Peyer's patch (tissue), 4 donors: ENCODE data around the gene SCAMP3.
"Not testable (repeated sequence)": the region's sequence is repeated elsewhere in the genome, so short reads cannot be mapped to it uniquely, and the experiment has no call there.

ENCODE experiments used
- POLR2A ChIP-seq, 2 donors: fragments of 450-650 bp; IDR thresholded peaks; one replicate each; pipeline ENCODE4 v1.5.1; 2017; ENCODE audit warnings: antibody characterized with exemption in 2 of 2, mild to moderate bottlenecking in 2 of 2, moderate library complexity in 2 of 2
- TF ChIP-seq, protein P1 (sequence below), 6 experiments: fragments of 450-650 bp in 4 of 6; fragments of 200-600 bp in 2 of 6; sonication (generic) in 1 of 6; IDR thresholded peaks; one replicate each; pipeline ENCODE4 v1.5.1; 2017 to 2019; ENCODE audit warnings: antibody characterized with exemption in 6 of 6, mild to moderate bottlenecking in 3 of 6, moderate library complexity in 1 of 6

- TF ChIP-seq POLR2A (IDR thresholded peaks at IDR 0.05) = not testable (repeated sequence)
- TF ChIP-seq, protein P1, sequence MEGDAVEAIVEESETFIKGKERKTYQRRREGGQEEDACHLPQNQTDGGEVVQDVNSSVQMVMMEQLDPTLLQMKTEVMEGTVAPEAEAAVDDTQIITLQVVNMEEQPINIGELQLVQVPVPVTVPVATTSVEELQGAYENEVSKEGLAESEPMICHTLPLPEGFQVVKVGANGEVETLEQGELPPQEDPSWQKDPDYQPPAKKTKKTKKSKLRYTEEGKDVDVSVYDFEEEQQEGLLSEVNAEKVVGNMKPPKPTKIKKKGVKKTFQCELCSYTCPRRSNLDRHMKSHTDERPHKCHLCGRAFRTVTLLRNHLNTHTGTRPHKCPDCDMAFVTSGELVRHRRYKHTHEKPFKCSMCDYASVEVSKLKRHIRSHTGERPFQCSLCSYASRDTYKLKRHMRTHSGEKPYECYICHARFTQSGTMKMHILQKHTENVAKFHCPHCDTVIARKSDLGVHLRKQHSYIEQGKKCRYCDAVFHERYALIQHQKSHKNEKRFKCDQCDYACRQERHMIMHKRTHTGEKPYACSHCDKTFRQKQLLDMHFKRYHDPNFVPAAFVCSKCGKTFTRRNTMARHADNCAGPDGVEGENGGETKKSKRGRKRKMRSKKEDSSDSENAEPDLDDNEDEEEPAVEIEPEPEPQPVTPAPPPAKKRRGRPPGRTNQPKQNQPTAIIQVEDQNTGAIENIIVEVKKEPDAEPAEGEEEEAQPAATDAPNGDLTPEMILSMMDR (IDR thresholded peaks at IDR 0.05) = not testable (repeated sequence)
Observed at GRCh38 chr1:155235375-155235774, 26.8 kb downstream of the SCAMP3 start.
